Activated naive CD8-positive, alpha-beta T cell treated with anti-CD3 and anti-CD28 coated beads, Interleukin-2, amount 10 ng/mL, durations not matched to agents 7 days and 5 days (primary cell): ENCODE measurements around the gene WDR41. TPM values are rescaled to one million over a fixed set of nuclear protein-coding genes. Genes with fewer than 3 reads are reported as not detected.

Source experiments
- ATAC-seq: fragments of 150-1000 bp; cut with Tn5 transposase; one replicate; pipeline ENCODE4 v1.10.0; 2021; ENCODE audit warnings: low read depth, moderate library complexity
- POLR2A ChIA-PET: fragments of 350-600 bp; sonication (Branson Sonifier 250); formaldehyde crosslinking; loops from one replicate; lab custom pipeline; 2021; ENCODE audit warnings: antibody characterized with exemption; lab: Charles Lee
- DNase-seq: peaks from one replicate; pipeline ENCODE4 v3.0.0; 2021
- H3K27ac Mint-ChIP-seq: one replicate; pipeline ENCODE4 v1.8.0; 2022; ENCODE audit warnings: mild to moderate bottlenecking, mixed read lengths
- H3K27me3 Mint-ChIP-seq: one replicate; pipeline ENCODE4 v1.8.0; 2022; ENCODE audit warnings: mild to moderate bottlenecking, moderate library complexity, mixed read lengths
- H3K36me3 Mint-ChIP-seq: one replicate; pipeline ENCODE4 v1.8.0; 2021; ENCODE audit warnings: mild to moderate bottlenecking, mixed read lengths
- H3K4me1 Mint-ChIP-seq: one replicate; pipeline ENCODE4 v1.8.0; 2021; ENCODE audit warnings: mixed read lengths
- H3K4me3 Mint-ChIP-seq: one replicate; pipeline ENCODE4 v1.8.0; 2022; ENCODE audit warnings: mild to moderate bottlenecking, moderate library complexity, mixed read lengths
- H3K9me3 Mint-ChIP-seq: one replicate; pipeline ENCODE4 v1.8.0; 2021; ENCODE audit warnings: mixed read lengths
- total RNA-seq, 2 experiments: library from RNA; stranded (reverse); gene quantifications; one replicate each; pipeline ENCODE4 v1.2.3, GENCODE V29; 2021

Gene WDR41
- total RNA-seq, 2 experiments from 2014 or later, result 22.4 to 29.2 TPM

- POLR2A ChIA-PET, result no interaction called here
- no peaks in the 10 kb centered on the region for H3K9me3 Mint-ChIP-seq
- H3K27ac Mint-ChIP-seq, result no peak overlapping the region
- no peaks in the 10 kb centered on the region for H3K36me3 Mint-ChIP-seq
- no peaks in the 10 kb centered on the region for H3K4me1 Mint-ChIP-seq
- no peak for DNase-seq
- no peak overlapping the region for H3K4me3 Mint-ChIP-seq
- ATAC-seq, result no peak
- H3K27me3 Mint-ChIP-seq, result peaks cover 11% of the 10 kb centered on the region
These were observed 79.1 kb downstream of the WDR41 start for GRCh38 chr5:77413049-77413448.

DNA sequence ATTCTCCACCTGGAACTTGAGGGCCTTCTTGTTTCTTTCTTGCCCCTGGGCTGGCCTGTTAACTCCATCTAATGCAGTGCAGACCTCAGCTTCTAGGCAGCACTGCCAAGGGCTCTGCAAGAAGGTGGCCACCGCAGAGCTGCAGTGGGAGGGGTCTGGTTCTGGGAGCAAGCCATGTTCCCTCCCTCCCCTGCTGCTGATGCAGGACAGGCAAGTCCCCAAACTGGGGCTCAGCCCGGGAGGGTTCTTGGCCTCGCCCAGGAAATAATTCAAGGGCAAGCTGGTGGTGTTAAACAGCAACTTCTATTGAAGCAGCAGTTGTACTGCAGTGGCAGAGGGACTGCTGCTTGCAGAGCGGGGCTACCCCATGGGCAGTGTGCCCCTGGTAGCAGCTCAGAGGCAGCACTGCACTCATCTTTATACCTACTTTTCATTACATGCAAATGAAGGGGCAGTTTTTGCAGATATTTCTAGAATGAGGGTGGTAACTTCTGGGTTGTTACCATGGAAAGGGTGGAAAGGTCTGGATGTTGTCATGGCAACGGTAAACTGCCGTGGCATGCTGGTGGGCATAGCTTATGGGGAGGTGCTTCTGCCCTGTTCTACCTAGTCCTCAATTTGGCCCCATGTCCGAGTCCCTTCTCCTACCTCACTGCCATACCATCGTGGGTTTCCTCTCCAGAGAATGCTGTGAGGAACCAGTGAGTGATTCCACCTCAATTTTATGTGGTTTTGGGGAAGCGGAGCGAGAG, 82.1 kb downstream of the WDR41 start:
- H3K9me3 Mint-ChIP-seq, result no peaks in the 10 kb centered on the region
- H3K4me1 Mint-ChIP-seq, result no peaks in the 10 kb centered on the region
- no peak overlapping the region for H3K4me3 Mint-ChIP-seq
- POLR2A ChIA-PET, result no interaction called here
- no peak for ATAC-seq
- no peaks in the 10 kb centered on the region for H3K36me3 Mint-ChIP-seq
- peaks cover 11% of the 10 kb centered on the region for H3K27me3 Mint-ChIP-seq
- no peak overlapping the region for H3K27ac Mint-ChIP-seq
- DNase-seq, result no peak

- DNase-seq (no peak), ATAC-seq (no peak)
- Mint-ChIP-seq H3K4me1 (no peaks in the 10 kb centered on the region), H3K27me3 (peaks cover 9% of the 10 kb centered on the region), H3K27ac (no peak overlapping the region), H3K4me3 (no peak overlapping the region), H3K9me3 (no peaks in the 10 kb centered on the region), H3K36me3 (no peaks in the 10 kb centered on the region)
- POLR2A ChIA-PET, result no interaction called here
These were observed 85.0 kb downstream of the WDR41 start for GRCh38 chr5:77407152-77407551.

DNA sequence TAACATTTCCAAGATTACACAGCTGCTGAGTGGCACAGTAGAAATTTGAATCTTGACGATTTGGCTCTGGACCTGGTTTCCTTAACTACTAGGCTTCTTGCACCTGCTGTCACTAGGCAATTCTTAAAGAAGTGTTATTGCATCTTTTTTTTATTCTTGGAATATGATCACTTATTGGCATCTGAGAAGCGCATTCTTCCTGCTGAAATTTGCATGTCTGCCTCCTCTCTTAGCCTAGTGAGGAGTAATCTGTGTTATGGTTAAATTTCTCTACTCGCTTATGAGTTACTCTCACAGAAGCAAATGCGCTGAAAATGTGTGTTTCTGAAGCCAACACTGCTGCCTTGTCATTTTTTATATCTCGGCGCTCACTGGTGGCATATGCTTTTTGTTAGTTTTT, 89.3 kb downstream of the WDR41 start:
- Mint-ChIP-seq H3K9me3 (no peaks in the 10 kb centered on the region), H3K27ac (no peak overlapping the region), H3K4me1 (no peaks in the 10 kb centered on the region), H3K27me3 (peaks cover 5% of the 10 kb centered on the region), H3K36me3 (no peaks in the 10 kb centered on the region), H3K4me3 (no peak overlapping the region)
- POLR2A ChIA-PET, result no interaction called here
- ATAC-seq (no peak), DNase-seq (no peak)

GRCh38 chr5:77400645-77401044, 91.5 kb downstream of the WDR41 start:
- no peak for ATAC-seq
- Mint-ChIP-seq H3K36me3 (no peaks in the 10 kb centered on the region), H3K4me3 (no peak overlapping the region), H3K9me3 (no peaks in the 10 kb centered on the region), H3K4me1 (peaks cover 3% of the 10 kb centered on the region), H3K27ac (no peak overlapping the region), H3K27me3 (peaks cover 5% of the 10 kb centered on the region)
- POLR2A ChIA-PET, result no interaction called here
- no peak for DNase-seq

- peaks cover 3% of the 10 kb centered on the region for H3K4me1 Mint-ChIP-seq
- no peak for ATAC-seq
- H3K27ac Mint-ChIP-seq, result no peak overlapping the region
- H3K27me3 Mint-ChIP-seq, result peaks cover 5% of the 10 kb centered on the region
- H3K36me3 Mint-ChIP-seq, result no peaks in the 10 kb centered on the region
- H3K9me3 Mint-ChIP-seq, result no peaks in the 10 kb centered on the region
- no peak for DNase-seq
- no peak overlapping the region for H3K4me3 Mint-ChIP-seq
- POLR2A ChIA-PET, result no interaction called here
These were observed 93.2 kb downstream of the WDR41 start for GRCh38 chr5:77398896-77399295.

DNA sequence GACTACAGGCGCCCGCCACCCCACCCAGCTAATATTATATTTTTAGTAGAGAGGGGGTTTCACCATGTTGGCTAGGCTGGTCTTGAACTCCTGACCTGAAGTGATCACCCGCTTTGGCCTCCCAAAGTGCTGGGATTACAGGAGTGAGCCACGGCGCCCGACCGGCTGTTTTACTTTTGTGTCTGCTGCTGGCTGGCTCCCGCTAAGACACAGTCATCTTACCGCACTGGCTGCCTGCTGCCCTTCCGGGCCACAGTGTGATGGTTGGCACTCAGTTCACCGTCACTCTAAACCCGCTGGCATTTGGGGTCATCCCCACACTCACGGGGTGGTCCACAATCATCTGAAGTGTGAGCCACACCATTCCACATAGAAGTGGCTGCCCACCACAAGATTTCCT, 93.7 kb downstream of the WDR41 start:
- Mint-ChIP-seq H3K4me3 (no peak overlapping the region), H3K9me3 (no peaks in the 10 kb centered on the region), H3K27me3 (peaks cover 5% of the 10 kb centered on the region), H3K4me1 (peaks cover 3% of the 10 kb centered on the region), H3K36me3 (no peaks in the 10 kb centered on the region), H3K27ac (no peak overlapping the region)
- POLR2A ChIA-PET, result no interaction called here
- DNase-seq (no peak), ATAC-seq (no peak)

DNA sequence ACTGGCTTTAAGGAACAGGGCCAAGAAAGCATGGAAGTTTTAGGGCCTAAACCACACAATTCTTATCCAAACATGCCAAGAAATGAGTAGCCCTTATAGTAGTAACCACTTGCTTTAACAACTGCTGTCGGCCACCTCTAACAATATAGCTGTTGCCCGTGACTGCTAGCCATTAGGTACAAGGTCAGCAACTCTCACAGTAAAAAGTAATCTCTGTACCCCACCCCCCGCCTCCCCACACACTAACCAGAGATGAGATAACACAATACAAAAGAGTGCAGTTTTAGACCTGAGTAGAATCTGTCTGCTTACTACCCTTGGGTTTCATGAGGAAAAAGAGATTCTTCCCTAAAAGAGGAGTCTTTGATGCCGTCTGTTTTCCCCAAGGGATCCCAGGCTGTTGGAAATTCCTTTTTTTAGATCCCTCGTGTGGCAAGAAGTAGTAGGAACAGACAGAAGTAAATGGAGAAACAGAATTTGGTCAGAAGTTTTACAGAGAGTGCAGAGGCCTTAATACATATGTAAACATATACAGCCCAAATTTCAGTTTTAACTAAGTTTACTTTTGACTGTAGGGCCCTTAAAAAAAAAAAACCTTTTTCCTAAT, 94.3 kb downstream of the WDR41 start:
- Mint-ChIP-seq H3K27ac (no peak overlapping the region), H3K36me3 (no peaks in the 10 kb centered on the region), H3K27me3 (peaks cover 5% of the 10 kb centered on the region), H3K4me1 (peaks cover 3% of the 10 kb centered on the region), H3K4me3 (no peak overlapping the region), H3K9me3 (no peaks in the 10 kb centered on the region)
- POLR2A ChIA-PET, result no interaction called here
- DNase-seq, result no peak
- ATAC-seq, result no peak

- Mint-ChIP-seq H3K4me1 (peaks cover 3% of the 10 kb centered on the region), H3K27me3 (peaks cover 9% of the 10 kb centered on the region), H3K4me3 (no peak overlapping the region), H3K27ac (no peak overlapping the region), H3K36me3 (no peaks in the 10 kb centered on the region), H3K9me3 (no peaks in the 10 kb centered on the region)
- no peak for DNase-seq
- POLR2A ChIA-PET, result no interaction called here
- ATAC-seq, result no peak
These were observed 96.1 kb downstream of the WDR41 start for GRCh38 chr5:77396017-77396416.

- POLR2A ChIA-PET, result no interaction called here
- Mint-ChIP-seq H3K9me3 (no peaks in the 10 kb centered on the region), H3K4me3 (no peak overlapping the region), H3K4me1 (peaks cover 5% of the 10 kb centered on the region), H3K27ac (no peak overlapping the region), H3K27me3 (peaks cover 7% of the 10 kb centered on the region), H3K36me3 (no peaks in the 10 kb centered on the region)
- no peak for DNase-seq
- no peak for ATAC-seq
These were observed 97.9 kb downstream of the WDR41 start for GRCh38 chr5:77394064-77394715.

GRCh38 chr5:77391240-77391765, 100.8 kb downstream of the WDR41 start:
- Mint-ChIP-seq H3K27ac (no peak overlapping the region), H3K27me3 (peaks cover 7% of the 10 kb centered on the region), H3K9me3 (no peaks in the 10 kb centered on the region), H3K36me3 (no peaks in the 10 kb centered on the region), H3K4me3 (no peak overlapping the region), H3K4me1 (peaks cover 5% of the 10 kb centered on the region)
- POLR2A ChIA-PET, result no interaction called here
- DNase-seq (no peak), ATAC-seq (no peak)

- no peak overlapping the region for H3K4me3 Mint-ChIP-seq
- peaks cover 7% of the 10 kb centered on the region for H3K27me3 Mint-ChIP-seq
- POLR2A ChIA-PET, result no interaction called here
- H3K9me3 Mint-ChIP-seq, result peaks cover 2% of the 10 kb centered on the region
- no peak for DNase-seq
- peaks cover 2% of the 10 kb centered on the region for H3K4me1 Mint-ChIP-seq
- no peak overlapping the region for H3K27ac Mint-ChIP-seq
- no peak for ATAC-seq
- H3K36me3 Mint-ChIP-seq, result no peaks in the 10 kb centered on the region
These were observed 101.3 kb downstream of the WDR41 start for GRCh38 chr5:77390795-77391194.

- Mint-ChIP-seq H3K4me3 (no peak overlapping the region), H3K4me1 (peaks cover 2% of the 10 kb centered on the region), H3K27ac (no peak overlapping the region), H3K36me3 (no peaks in the 10 kb centered on the region), H3K9me3 (peaks cover 2% of the 10 kb centered on the region), H3K27me3 (peaks cover 7% of the 10 kb centered on the region)
- no peak for ATAC-seq
- no peak for DNase-seq
- POLR2A ChIA-PET, result no interaction called here
These were observed 101.9 kb downstream of the WDR41 start for GRCh38 chr5:77390221-77390620.

DNA sequence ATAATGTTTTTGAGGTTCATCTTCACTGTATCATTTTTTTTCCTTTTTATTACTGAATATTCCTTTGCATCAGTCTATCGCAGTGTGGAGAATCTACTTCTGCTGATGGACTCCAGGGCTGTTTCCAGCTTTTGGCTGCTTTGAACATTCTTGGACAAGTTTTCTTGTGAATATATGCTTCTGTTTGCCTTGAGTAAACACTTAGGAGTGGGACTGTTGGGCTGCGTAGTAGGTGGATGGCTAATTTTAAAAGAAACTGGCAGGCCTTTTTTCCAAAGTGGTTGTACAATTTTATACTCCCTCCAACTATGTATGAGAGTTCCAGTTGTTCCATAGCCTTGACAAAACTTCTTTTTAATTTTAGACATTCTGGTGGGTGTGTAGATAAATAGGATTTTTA, 102.4 kb downstream of the WDR41 start:
- POLR2A ChIA-PET, result no interaction called here
- Mint-ChIP-seq H3K4me3 (no peak overlapping the region), H3K27ac (no peak overlapping the region), H3K27me3 (peaks cover 7% of the 10 kb centered on the region), H3K9me3 (peaks cover 2% of the 10 kb centered on the region), H3K36me3 (no peaks in the 10 kb centered on the region), H3K4me1 (peaks cover 2% of the 10 kb centered on the region)
- ATAC-seq (no peak), DNase-seq (no peak)
